Measurements from ENCODE around the gene SMU1.
"Not testable (repeated sequence)": the region's sequence is repeated elsewhere in the genome, so short reads cannot be mapped to it uniquely, and the experiment has no call there.

The SMU1 gene

DNA sequence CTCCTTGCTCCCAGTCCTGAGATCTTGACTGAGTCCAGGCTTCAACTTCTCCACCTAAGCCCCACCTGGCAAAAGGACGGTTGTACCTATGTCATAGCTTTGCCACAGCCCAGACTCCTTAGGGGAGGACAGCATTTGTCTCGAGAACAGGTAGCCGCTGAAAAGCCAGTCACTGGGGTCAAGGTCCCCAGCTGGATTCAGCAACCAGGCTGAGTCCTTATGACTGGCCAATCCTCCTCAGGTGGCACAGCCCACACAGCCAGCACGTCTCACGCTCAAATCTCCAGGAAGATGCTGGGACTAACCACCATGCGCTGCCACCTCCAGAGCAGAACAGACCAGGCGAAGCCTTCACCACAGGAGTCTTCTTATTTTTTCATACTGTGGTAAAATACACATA is 27.9 kb upstream of the SMU1 start:
- DNase-seq, result no peak

DNA sequence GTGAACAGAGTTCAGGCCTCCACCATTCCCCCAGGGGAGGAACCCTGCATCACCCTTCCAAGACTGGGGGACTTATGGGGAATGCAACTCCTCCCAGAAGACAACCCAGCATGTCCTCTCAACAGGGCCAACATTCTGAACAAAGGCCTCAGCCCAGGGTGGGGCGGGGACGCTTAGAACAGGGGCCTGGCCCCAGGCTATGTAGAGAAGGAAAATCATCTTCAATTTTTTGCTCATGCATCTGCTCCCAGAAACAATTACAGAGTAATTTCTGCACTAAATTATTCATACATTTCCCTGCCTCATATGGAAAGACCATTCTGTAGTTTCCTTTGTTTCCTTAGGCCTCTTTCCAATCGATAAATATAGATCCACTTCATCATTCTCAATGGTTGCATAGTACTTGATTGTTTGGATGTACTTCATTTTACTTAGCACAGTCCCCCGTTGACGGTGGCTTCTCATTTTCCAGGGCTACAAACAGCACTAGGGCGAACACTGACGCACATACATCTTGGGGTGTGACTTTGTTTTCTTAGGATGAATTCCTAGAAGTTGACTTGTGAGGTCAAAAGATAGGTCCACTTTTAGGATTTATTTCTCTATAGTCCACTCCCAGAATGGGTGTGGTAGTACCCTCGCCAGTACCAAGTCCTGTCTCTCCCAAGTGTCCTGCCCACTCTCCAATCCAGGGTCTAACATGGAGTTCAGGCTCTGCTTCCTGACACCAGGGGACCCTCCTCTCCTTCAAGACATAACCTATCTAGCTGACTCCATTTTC is 27.2 kb upstream of the SMU1 start:
- DNase-seq, result peak; percentile 46 to 57

DNA sequence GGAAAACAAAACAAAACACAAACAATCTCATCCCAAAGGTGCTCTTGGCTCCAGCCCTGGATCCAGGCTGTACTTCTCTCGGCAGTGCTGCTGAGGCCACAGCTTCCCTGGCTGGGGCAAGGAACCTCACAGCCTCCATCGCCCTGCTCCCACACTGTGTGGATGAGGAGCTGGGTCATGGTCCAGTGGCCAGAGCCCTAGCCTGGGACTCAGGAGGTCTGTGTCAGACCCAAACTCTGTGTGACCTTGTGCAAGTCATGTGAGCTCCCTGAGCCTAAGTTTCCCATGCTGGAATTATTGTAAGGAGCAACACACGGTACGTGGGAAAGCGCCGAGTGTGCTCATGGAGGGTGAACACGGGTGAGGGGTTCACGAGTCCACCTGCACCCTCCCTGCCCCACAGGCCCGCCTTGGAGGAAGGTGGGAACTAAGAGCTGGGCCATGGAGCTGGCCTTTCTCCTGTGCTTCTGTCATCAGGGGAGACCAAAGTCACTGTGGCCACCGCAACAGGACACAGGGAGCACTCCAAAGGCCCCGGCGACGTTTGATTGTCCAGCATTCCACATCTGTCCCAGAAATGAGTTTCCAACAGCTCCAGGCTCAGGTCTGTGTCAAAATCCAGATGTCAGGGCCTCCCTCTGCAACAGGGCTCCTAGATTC is 26.2 kb upstream of the SMU1 start:
- DNase-seq, result no peak

DNA sequence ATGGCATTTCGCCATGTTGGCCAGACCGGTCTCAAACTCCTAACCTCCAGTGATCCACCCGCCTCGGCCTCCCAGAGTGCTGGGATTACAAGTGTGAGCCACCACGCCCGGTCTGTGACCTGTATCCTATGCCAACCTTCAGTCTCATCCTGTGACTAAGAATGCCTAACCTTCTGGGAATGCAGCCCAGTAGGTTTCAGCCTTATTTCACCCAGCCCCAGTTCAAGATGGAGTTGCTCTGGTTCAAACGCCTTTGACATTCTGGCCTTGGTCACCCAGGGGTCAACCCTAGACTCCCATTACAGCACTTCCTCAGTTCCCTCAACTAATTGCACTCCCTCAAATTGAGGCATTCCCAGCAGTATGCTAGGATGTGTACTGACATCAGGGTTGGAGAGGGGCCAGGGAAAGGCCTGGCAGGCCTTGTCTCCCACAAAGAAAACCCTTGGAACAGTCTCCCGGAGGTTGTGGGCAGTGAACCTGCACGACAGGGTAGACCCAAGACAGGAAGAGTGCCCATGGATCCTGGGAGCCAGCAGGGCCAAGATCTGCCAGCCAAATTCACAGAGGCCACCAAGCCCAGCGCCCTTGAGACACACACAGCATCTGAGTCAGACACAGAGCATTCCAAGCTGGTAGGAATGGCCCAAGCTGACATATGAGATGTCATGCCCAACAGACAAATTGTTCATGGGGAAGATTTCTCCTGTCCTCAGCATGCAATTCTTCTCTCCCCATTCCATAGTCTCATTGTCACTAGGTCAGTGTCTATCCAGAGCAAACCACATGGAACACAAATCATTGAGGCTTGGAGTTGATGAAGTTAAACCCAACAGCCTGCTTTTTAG is 24.9 kb upstream of the SMU1 start:
- no peak for DNase-seq

DNA sequence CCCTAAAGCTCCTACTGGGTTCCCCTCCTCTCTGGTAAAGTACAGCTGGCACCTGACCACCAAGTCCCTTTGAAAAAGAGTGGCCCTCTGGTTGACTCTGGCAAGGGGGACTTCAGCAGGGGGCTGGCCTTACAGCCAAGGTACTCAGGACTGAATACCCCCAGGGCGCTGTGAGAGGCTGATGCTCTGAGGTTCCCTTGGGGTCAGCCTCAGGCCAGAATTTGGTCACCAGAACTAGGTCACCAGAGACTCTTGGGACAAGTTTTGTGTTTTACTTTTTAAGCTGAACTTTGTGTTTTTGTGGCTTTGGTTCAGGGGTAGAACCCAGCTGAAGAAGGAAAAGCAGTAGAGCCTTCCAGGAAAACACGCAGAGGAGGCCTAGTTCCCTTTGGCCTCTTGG is 23.3 kb upstream of the SMU1 start:
- DNase-seq, result no peak

DNA sequence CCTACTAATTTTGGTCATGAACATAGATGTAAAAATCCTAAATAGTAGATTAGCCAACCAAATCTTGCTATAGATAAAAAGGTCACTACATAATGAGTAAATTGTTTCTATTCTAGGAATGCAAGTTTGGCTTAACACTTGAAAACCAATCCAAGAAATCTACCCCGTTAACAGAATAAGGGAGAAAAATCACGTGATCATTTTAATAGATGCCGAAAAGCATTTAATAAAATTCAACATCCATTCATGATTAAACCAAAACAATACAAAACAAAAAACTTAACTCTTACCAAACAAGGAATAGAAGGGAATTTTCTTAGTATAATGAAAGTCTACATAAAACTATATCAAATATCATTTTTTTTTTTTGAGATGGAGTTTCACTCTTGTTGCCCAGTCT is 20.7 kb upstream of the SMU1 start:
- no peak for DNase-seq

DNA sequence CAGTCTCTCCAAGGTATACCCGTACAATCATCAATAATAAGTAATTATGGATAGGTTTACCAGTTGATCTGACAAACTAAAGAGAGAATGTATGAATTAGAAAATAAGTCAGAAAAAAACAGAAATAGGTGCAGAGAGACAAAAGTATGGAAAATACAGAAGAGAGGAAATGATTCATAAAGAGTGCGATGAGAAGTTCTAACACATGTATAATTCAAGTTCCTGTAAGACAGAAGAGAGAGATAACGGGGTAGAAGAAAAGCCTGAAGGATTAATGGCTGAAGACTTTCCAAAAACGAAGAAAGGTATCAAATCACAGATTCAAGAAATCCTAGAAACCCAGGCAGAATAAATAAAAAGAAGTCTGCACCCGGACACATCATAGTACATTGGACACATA is 16.2 kb upstream of the SMU1 start:
- no peak for DNase-seq

DNA sequence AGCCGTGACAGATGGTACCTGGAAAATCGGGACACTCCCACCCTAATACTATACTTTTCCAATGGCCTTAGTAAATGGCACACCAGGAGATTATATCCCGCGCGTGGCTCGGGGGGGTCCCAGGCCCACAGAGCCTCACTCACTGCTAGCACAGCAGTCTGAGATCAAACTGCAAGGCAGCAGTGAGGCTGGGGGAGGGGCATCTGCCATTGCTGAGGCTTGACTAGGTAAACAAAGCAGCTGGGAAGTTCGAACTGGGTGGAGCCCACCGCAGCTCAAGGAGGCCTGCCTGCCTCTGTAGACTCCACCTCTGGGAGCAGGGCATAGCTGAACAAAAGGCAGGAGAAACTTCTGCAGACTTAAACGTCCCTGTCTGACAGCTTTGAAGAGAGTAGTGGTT is 9.2 kb upstream of the SMU1 start:
- not testable (repeated sequence) for DNase-seq

DNA sequence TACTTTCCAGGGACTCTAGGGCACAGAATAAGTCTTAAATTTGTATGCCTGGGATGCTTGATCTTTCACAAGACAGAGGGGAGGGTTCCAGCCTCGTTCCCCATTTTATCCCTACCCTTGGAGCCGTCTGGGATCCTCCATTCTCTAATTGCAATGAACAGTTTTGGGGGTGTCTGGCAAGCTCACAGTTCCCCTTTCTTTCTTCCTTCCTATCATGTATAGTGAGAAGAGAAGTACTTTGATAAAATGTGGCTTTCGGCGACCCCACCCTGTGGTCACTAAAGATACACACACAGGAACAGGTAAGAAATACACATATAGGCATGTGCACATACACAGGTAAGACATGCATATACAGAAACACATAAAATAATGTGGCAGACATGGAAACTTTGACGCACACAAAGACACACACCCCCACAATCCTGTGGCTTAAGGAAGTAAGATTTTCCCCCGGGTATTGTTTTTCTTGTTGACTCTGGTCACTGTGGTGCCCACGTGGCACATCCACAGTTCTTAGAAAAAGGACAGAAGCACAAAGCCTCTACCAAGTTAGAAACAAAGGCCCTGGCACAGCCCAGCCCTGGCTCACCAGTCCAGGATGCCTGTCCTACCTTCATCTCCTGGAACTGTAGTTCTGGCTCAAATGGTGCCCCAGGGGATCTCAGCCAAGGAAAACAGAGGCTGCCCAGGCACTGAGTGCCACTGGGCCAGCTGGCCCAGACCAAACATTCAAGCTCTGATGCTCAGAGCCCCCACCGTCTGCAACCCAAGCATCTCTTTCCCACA is 6.3 kb upstream of the SMU1 start:
- no peak for DNase-seq

DNA sequence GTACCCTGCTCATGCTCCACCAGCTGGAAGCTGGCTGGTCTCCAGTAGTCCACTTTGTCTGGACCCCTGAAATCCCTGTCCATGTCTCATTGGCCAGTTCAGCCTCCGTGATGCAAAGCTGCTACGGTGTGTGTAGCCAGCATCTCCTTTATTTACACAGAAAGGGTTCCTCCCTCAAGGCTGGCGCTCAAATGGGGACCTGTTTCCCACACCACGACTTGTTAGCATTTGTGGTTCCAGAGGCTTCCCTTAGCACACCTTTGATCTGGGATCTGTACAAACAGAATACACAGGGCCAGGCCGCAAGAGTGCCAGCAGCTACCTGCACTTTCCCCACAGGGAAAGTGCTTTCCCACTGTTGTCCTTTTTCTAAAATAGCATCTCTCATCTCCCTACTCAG is 5.7 kb upstream of the SMU1 start:
- DNase-seq, result no peak

DNA sequence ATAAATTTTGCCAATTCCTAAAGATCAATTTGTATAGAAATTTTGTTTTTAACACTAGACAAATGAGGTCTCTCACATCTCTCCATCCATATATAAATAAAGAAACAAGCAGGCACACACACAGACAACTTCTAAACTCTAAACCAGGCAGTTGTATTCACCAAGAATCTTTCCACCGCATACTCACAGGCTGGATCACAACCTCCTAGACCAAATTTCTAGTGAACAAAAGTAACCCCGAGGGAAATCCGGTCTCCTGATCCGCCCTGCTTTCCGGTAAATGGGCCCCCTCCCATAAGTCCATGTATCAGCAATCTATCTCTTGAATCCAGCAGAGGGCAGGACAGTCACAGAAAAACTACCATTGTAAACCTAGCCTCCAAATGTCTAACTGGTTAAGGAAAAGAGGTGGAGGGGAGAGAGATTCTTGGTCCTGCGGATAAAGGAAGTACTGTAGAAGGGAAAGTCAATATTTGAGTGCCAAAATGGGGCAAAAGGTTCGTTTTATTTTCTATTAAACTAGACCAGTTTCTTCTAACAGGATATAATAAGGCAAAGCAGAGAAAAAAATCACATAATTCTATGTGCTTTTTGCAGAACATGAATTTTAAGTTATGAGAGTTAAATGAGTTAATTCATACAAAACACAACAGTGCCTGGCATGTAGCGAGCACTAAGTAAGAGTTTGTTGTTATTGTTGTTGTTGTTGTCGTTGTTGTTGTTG is 4.8 kb upstream of the SMU1 start:
- peak; percentile 88 to 93 for DNase-seq

DNA sequence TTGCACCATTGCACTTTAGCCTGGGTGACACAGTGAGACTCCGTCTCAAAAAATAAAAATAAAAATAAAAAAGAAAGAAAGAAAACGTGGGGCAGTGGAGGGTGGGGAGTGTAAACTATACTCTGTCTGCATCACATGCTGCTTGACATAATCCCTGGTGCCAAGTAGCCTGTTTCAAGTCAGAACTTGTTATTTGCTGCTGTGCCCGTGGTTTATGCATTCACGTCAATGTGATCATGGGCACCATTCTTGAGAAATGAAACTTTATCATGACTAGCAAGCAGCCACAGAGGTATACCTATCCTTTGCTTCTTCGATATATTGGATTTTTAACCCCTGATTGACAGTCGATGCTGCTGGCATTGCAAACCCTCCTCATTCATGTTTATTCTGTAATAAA is 4.1 kb upstream of the SMU1 start:
- no peak for DNase-seq

DNA sequence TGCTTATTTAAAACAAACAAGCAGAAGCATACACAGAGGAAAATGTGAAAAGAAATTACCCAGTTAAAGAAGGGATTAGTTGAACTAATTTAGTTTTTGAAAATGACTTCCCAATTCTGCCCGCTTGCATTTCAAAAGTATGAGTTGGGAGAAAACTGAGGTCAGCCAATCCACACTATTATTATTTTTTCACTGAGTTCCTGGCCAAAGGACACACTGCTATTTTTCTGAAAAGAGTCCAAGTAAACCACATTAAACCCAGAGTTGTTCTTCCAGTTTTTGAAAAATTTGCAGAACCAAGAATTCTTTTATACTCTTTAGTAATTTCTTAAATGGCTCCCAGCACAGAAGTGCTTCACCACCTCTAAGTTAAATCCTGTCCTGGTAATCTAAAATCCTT is 7.5 kb downstream of the SMU1 start:
- no peak for DNase-seq

DNA sequence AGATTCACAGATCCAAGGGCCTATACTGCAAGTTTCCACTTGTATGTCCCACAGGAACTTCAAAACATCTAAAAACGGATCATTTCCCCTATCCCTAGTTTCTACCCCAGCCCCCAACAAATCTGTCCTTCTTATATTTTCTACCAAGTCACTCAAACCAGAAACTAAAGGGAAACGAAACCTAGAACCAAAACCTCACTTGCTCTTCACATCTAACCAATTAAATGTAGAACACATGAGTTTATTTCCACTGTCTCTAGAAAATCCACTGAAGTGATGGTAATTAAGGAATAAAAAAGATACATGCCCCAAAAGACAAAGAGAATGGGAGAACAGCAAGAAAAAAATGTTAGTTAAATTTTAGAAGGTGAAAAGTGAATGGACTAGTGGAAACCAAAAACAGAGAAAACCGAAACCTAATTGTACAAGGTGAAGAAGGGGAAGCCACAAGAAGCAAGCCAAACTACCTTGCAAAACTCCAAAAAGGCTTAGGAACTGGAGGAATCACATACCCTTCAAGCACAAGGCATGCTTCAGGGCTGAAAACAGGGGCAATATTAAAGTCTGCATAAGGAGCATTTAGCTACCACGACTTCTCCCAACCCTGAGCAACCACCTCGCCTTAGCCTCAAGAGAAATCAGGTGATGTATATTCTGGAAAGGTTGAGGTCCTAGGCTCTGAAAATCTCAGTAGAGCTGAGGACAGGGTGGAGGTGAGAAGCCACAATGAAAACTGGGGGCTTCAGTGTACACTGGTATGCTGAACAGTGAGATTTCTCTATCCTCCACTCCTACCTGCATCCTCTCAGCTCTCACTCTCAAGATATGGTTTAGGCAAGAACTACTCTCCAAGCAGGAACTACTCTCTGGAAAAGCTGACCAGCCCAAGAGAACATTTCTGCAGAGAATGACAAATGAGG is 11.1 kb downstream of the SMU1 start:
- no peak for DNase-seq

DNA sequence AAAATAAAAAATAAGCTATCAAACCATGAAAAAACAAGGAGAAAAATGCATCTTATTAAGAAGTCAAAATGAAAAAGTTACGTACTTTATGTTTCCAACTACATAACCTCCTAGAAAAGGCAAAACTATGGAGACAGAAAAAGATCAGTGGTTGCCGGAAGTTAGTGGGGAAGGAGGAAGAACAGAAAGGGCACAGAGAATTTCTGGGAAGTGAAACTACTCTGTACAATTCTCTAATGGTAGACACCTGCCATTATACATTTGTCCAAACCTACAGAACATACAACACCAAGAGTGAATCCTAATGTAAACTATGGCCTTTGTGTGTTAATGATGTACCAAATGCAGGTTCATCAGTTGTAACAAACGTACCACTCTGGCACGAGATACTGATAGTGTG is 25.3 kb downstream of the SMU1 start:
- DNase-seq, result no peak

DNA sequence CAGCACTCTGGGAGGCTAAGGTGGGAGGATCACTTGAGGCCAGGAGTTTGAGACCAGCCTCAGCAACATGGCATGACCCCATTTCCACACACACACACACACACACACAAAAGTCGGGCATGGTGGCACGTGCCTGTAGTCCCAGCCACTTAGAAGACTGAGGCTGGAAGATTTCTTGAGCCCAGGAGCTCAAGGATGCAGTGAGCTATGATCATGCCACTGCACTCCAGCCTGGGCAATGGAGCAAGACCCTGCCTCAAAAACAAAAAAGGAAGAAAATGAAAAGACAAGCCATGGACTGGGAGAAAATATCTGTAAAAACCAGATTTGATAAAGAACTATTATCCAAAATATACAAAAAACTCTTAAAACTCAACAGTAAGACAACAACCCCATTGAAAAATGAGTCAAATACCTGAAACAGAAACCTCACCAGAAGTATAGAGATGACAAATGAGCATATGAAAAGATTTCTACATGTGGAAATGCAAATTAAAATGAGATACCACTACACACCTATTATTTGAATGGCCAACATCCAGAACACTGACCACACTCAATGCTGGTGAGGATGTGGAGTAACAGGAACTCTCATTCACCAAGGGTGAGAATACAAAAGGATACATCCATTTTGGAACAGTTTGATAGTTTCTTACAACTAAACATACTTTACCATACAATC is 26.7 kb downstream of the SMU1 start:
- no peak for DNase-seq

DNA sequence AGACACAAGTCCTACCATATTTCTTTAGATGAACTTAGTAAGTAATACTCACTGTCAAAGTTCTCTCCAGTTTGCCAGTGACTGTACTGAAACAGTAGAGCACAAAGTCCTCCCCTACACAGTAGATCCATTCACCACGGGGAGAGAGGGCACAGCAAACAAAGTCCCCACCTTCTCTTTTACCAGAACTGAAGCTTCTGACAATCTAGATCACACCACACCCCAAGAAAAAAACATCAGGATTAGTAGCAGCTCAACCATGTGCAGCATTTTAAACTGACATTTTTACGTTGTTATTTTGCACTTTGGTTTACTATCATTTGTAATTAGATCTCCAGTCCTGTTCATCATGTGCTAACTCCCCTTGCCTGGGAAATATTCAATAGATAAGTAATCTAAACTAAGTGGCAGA is 28.4 kb downstream of the SMU1 start:
- no peak for DNase-seq

DNA sequence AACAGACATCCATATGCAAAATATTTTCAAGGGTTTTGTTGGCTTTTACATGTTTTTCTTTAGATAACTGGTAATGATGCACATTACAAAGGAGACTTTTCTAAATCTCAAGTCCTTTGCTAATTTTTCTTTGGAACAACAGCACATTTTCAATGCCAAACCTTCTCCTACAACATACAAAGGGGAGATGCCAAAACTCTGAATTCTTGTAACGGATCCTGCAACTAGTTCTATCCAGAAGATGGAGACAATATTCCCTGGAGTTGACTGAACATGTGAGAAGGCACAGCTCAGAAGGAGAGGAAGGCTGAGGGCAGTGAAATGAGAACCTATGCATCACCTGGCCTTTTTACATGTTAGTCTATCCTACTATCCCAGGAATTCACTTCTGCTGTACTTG is 30.4 kb downstream of the SMU1 start:
- DNase-seq, result no peak

DNA sequence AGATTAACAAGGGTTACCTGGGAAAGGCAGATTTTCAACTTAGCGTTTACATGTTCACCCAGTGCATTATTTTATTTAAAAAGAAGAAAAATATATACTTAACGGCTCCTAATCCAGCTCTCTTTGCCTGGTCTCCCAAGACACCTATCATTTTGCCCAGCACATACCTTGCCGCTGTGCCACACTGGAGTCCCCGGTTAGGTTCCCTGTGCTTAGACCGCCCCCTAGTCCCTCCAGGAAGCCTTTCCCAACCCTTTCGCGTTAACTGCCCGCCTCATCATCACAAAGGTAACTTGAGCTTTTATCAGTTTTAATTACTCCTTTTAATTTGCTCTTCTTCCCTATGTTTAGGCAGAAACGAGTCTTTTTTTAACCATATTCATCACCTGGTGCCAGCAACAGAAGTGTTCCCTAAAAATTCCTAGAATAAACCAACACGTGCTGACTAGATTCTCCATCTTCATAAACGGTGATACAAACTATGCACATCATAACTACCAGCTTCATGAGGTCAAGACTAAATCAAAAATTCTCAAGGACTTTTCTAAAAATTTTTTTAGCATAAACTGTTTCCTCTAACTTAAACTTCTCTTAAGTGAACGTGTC is 31.7 kb downstream of the SMU1 start:
- peak; percentile 54 to 72 for DNase-seq

DNA sequence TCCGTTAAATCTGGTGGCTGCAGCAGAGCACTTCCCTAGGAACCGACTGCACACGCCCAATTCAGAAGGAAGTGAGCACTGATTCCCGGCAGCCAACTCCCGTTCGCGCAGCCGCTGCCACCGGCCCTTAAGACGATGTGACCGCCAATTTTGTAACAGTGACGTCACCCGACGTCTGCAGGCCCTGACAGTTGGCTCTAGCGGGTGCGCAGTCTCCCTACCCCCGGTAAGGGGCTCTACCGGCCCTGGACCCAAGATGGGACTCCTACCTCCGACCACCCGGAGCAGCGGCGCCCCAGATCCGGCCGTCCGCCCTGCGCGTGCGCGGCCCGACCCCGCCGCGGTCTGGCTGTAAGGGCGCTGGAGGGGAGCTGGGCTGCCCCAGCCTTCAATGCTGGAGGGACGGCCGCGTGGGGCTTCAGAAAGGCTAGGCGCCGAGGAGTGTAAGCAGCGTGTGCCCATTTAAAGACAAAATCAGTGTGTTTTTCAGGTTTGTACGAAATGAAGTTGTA is 32.3 kb downstream of the SMU1 start:
- DNase-seq, result peak; percentile 91 to 96

All from NCI-H2081 (cell line).